HG03378 (cell line): Measurements from ENCODE around the gene SPOCK1.
"Not testable (repeated sequence)": the region's sequence is repeated elsewhere in the genome, so short reads cannot be mapped to it uniquely, and the experiment has no call there.

Experiments used
- ATAC-seq: cut with Tn5 transposase; IDR thresholded peaks from one replicate; pipeline ENCODE4 v1.9.1; 2021; ENCODE audit warnings: mild to moderate bottlenecking, moderate library complexity; ENCODE audit not compliant: unreplicated experiment

The SPOCK1 gene

DNA sequence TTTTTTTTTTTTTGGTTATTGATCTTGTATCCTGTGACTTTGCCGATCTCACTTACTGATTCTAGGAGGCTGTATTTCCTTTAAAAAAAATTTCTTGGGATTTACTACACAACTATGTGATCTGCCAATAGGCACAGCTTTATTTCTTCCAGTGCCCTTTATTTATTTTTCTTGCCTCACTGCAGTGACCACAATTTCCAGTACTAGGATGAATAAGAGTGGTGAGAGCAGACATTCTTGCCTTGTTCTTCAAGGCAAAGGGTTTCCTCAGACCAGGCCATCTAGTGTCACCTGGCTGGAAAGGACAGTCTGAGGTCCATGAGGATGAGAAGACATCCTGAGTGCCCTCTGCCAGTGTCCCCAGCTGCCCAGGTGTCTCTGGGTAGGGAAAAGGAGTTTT is 265.4 kb downstream of the SPOCK1 start:
- no peak for ATAC-seq

DNA sequence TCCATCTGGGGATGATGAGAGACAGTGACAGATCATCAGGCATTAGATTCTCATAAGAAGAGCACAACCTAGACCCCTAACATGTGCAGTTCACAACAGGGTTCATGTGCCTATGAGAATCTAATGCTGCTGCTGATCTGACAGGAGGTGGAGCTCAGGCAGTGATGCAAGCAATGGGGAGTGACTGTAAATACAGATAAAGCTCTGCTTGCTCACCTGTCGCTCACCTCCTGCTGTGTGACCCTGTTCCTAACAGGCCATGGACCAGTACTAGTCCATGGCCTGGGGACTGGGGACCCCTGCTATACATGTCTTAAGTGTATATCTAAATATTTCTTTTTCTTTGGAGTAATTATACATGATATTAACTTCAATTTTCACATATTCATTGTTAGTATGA is 265.8 kb downstream of the SPOCK1 start:
- ATAC-seq: not testable (repeated sequence)

DNA sequence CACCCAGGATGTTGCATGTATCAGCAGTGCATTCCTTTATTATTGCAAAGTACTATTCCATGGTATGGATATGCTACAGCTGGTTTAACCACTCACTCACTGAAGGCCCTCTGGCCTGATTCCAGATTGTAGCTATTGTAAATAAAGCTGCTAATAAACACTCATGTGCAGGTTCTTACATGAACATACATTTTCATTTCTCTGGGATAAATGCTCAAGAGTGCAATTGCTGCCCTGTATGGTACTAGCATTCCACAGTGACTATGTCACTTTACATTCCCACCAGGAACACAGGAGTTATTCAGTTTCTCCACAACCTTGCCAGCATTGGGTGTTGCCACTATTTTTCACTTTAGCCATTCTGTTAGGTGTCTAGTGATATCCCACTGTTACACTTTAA is 267.6 kb downstream of the SPOCK1 start:
- ATAC-seq: no peak

DNA sequence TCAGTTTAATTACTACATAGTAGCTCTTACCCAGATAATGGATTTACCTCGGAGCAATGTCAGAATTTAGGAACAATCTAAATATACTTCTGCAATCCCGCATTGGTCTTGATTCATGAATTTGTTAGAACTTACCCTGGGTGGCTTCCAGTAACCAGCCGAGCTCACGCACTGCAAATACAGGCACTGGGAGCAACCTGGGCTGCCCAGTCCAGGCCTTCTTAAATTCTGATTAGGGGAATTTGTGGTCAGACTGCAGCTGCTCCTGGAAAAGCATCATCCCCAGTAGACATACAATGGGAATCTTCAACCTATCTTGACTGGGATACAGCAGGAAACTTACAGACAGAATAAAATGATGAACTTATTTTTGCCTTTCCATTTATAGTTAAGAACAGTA is 270.3 kb downstream of the SPOCK1 start:
- no peak for ATAC-seq

DNA sequence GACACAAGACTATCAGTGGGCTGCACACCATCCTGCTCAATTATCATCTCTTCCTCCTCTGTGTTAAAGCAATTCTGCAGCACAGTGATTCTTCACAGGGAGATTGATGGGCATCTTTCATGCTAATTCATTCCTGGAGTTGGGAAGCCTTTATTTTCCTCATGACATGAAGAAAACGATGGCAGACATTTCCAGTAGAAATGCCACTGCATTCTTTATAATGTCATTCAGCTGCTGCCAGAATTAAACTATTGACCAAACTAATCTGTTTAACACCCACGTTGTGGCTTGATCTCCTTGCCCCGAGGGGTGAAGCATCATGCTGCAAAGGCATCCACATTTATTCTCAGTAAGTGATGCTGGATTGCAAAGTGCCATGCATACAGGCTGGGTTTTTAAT is 273.0 kb downstream of the SPOCK1 start:
- no peak for ATAC-seq

DNA sequence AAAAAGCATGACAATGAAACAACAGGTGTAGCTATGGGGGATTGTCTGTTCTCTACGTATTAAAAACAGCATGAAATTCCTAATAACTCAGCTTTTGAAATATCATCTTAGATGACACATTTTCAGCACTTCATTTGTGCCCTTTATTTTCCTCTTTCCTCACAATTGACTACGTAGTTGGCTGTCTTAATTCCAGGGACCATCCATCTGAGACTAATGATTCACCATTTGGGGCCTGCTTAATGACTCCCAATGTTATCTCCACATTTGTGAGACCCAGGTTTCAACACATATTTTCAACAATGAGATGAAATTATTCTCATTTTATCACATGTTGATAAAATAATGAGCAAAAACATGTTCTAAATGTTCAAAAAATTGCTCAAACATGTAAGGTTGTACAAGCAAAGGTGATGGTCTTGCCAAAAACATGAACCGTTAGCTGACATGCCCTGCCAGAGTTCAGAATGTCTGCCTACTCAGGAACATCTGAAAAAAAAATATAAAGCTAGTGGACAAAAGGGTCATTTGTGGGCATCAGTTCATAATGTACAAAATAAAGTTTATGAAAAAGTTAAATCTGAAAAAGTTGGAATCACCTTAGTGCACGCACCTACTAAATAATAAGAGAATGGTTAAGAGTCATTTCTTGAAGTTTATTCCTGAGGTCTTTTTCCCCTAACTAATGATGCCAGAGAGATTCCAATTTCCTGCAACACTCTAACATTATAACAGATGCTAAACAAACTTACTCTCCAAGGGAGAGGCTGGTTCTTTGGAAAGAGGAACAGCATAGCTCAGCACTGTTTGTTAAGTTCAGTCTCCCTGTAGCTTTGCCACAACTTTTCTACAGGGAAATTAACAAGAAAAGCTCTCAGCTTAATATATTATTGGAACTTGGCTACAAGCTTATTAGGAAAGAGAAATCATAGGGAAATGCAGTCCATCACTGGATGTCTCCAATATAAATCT is 275.5 kb downstream of the SPOCK1 start:
- ATAC-seq: no peak

DNA sequence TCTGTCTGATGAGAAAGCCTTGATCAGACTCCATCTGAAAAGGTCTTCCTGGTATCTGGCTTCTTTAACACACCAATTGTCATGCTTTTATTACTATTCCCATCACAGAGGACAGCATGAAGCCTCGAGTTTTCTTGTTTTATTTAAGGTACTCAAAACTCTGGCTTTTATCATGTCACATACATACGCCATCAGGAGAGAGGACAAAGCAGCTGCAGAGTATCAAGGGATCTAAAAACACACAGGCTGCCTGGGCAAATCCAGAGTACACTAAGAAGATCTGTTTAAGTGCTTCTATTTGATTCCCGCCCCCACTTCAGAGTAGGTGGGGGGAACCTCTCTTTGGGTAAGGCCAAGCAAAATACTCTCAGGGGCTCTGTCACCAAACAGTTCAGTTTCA is 277.2 kb downstream of the SPOCK1 start:
- no peak for ATAC-seq

DNA sequence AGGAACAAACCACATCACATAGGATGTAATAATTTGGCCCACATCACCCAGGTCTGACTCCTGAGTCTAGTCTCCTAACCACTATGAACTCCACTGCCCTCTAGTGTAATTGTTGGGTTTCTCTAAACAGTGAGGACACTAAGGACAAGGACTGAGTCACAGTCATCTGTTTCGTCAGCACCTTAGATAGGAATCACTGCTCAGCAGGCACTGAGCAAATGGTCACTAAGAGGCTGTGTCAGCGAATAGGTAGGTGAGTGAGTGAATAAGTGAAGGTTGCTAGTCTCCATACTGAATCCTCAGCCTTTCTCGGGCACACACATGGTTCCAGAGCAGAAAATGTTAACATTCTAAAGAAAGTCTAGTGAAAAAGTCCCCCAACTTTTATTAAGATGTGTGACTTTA is 278.6 kb downstream of the SPOCK1 start:
- peak; percentile 84 for ATAC-seq

DNA sequence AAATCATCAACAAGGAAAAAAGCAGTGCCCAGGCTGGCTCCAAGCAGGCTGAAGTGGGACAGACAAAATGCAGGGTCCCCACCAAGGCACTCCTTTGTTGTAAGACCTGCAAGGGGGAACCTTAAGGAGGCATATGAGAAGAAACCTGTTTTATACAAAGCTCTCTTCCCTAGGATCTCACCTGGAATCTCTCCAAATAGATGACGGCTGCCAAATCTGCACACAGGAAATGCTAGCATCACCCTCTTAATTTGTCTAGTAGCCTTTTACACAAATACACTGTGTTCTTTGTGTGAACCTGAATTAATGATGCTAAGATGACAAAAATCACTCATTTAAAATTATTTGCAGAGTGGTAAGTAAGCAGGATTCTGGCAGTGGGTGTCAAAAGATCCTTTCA is 280.2 kb downstream of the SPOCK1 start:
- ATAC-seq: no peak

DNA sequence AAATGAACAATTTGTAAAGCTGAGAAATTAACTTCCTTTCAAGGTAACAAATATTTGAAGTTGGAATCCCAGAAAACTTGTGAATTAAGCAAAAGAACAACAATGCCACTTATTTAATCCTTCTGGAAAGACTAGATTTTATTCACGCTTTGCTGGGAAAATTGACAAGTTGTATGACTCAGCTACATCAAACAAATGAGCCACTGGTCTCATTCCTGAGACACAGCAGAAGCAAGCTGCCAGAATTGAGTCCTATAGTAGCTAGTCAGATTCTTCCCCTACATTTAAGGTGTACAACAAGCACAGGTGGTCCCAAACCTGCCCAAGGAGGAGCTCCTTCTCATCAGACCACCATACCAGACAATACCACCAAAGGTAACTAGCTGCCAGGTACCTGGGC is 280.7 kb downstream of the SPOCK1 start:
- no peak for ATAC-seq

DNA sequence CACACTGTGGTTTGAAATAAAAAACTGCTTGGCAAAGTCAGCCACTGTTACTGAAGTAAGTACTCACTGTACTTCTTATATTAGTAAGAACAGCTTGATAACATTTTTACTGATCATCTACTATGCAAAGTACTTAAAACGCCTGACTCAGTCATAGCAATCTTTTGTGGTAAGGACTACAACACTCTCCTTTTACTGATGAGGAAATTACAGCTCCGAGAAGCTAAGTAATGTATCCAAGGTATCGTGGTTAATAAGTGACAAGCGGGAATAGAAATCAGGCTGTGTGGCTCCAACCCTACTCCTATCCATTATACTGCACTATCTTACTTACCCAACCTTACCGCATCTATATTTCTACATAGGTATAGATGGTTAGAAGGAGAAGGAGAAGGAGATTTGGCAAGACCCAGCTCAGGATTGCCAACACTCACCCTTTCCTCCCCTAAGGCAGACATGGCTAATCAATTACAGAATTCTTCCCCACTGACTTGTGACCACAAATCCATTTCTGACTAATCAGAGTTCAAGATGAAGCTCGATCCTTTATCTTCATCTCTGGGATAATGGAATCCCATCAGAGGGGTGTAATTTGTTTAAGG is 281.4 kb downstream of the SPOCK1 start:
- no peak for ATAC-seq

DNA sequence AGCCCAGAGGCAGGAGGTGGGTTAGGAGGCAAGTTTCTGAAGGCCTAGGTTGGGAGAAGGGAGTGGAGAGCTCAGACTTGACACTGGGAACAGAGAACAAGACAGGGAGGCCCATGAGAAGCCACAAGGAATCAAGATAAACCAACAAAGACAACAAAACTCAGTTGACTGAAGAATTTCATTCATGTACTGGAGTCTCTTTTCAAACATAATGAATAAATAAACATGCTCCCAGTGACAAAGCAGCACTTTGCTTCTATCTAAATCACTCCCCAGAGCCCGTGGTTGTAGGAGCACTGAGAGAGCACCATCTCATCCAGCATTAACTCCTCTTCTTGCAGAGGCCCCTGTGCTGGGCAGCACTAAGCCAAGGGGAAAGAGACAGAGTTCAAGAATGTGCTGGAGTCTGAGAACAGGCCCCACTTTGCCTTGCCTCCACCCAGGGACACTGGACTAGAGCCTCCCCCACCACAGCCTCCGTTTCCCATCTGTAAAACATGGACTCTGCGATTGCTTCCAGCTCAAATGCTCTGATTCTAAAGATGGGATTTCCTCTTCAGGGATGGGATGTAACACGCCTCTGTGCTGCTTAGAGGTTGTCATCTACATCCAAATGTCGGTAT is 282.0 kb downstream of the SPOCK1 start:
- no peak for ATAC-seq

DNA sequence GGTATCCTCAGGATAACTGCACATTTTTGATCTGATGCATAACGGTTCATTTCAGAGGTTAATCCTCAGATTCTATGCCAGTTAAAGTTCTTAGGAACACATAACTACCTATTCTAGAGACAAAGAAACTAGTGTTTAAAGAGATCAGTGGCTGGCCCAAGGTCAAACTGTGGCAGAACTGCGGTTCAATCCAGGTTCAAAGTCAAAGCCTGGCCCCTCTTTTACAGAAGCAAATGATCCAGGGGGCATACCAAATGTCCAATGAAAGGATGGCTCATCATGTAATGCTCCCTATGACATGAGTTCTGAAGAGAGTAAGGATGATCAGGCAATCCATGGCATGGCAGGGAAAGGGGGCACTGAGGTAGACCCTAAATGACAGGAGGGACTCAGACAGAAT is 283.3 kb downstream of the SPOCK1 start:
- no peak for ATAC-seq

DNA sequence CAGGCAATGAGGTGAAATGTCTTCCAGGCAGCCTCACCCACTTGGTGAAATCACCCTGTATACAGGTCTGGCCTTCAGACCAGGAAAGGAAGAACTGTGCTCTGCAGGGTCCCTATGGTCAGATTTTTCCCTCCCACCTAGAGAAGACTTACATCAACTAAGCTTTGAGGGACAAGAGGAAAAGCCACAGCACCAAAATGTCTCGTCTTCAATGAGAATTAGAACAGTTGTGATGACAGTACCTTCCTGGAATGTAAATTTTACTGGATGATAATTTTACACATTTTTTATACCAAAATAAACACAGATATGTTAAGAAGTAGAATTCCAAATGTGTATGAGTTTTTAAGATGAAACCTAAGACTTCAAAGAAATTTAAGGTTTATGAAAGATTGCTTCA is 283.9 kb downstream of the SPOCK1 start:
- ATAC-seq: no peak

DNA sequence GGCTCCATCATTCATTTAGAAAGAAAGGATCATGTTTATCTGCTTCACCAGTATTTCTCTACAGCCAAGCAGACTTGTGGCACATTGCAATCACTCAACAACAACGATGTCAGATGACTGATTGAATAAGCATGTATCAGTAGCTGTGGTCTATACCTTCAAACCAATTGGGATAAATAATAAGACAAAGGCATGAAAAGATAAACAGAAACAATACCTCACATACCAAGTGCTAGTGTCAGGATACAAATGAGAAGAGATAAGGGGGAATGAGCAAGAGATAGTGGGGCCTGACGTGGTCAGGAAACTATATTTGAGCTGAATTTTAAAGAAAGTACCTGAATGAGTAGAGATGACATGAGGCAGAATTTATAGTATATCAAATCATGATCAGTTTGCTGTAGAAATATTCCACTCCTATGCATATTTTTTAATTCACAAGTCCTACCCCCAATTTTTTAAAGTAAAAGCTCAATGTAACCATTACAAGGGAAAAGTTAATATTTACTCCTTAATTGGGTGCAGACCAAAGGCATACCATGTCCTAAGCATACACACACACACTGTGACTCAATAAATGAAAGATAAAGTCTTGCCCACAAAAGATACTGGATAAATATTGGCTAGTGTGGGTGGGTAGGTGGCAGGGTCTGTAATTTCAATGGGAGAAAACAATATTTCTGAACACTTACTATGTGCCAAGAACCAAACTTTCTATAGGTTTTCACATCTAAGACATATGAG is 284.5 kb downstream of the SPOCK1 start:
- no peak for ATAC-seq

DNA sequence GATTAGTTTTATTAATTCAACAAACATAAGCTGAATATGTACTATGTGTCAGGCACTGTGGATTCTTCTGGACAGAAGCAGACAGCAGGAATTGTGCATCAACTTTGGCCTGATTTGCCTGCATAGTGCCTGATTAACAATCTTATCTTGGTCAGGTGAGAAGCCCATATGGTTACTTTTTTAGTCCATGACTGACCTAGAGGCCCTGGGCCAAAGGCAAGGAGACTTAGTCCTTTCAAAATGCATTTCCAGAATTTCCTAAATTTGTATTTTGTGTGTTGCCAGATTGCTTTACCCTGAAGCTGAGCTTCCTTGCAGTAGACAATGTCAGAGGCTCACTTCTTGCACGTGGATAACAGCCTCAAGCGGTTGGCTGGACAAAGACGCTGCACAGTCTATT is 286.7 kb downstream of the SPOCK1 start:
- no peak for ATAC-seq

DNA sequence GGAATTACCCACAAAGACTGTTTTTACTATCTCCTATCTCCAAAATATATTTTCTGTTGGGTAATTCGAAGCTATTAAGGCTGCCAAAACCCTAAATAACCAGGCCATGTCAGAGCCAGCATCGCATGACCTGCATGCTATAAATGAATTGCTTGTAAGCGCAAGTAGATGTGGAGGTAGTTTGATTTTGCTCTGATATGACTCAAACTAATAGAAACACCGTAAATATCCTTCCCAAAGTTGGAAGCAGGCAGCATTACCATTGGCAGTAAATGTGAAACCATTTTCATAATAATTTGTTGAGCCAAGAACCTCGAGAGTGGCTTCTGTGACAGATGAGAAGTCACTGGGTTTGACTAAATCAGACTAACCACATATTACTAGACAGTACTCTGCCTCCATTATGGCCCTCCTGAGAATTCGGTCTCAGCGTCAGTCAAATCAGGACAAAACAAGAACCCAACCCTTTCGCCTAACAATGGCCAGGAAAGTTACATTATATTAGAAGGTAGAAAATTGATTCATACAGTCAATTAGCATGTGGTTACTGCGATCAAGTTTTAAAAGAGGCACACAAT is 289.8 kb downstream of the SPOCK1 start:
- ATAC-seq: no peak

DNA sequence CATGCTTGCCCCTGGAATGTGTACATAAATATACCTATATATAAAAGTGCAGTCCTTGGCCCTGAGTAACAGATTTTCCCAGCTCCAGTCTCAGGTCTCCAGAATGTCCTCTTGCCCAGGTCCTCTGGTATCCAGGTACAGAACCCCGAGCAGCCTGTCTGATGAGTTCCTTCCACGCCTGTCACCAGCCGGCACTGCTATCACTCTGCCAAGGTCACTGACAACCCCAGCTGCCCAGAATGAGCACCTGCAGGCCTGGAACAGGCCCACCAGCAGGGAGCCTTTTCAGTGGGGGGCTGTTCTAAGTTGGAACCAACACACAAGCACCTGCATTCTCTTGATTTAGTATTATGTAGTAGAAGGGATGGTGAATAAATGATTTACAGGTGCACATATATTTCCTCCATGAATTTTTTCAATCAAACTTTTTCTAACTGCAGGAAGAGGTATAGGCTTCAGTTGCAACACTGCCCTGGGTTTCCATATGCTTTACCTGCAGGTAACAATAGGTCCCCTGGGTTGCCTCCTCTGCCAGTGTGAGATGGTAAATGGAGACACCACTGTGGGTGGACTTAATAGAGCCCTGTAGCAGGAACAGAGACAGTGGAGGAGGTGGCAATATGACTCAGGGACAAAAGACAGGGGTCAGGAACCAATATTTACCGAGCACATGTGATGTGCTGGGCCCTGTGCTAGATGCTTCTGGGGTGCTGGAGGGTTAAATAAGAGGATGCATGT is 291.9 kb downstream of the SPOCK1 start:
- no peak for ATAC-seq

DNA sequence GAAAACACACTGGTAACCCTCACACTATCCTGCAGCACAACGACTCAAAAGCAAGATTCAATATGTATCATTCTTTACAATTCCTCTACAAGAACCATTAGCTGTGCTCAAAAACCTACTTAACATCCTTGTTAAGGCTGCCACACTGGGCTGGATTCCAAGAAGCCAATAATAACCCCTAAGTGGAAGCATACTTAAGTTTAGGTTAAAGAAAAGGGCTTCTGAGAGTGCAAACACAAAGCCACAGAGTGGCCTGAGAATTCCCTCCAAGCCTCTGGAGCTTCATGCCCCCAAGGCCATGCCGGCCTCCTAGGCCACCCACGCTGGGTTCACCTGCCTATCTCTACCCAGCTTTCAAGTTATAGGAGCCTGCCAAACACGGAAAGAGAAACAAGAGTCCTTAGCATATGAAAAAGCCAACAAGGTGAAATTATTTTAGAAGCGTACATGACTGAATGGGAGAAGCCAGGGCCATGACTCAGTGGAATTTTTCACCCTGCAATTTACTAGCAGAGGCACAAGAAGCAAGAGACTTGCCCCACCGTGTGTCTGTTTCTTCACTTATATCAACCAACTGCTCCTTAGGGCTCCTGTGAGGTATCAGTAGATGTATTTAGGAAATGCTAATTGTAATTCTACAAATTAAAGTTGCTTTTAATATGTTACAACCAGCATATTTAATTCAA is 293.0 kb downstream of the SPOCK1 start:
- ATAC-seq: no peak
